K562 (cell line): ENCODE results near the gene POC1B.

Experiments used
- EZH2 ChIP-seq: IDR thresholded peaks from 2 replicates; pipeline ENCODE4 v1.6.1; 2012; ENCODE audit warnings: low read depth, mild to moderate bottlenecking, inconsistent platforms, low read length, borderline replicate concordance
- MYC ChIP-seq, 2 experiments: fragments of 250-450 bp in 1 of 2; sonication (Bioruptor Pico) in 1 of 2; IDR thresholded peaks; 2 replicates each; pipeline versions ENCODE4 v1.5.1 to v1.6.1; 2012 to 2021; ENCODE audit warnings: low read depth in 2 of 2, borderline replicate concordance in 1 of 2, improper control_type of control experiment in 1 of 2, low read length in 1 of 2, mild to moderate bottlenecking in 1 of 2, moderate library complexity in 1 of 2
- U2AF2 ChIP-seq: fragments of 200-400 bp; formaldehyde crosslinking; optimal IDR thresholded peaks from 2 replicates; pipeline ENCODE3; 2017; ENCODE audit warnings: low read depth, mild to moderate bottlenecking, low read length

GRCh38 chr12:89479982-89480381, 45.9 kb downstream of the POC1B start:
- TF ChIP-seq EZH2 (no peak), MYC (IDR thresholded peaks at IDR 0.05; ENCODE audit: low read depth, low read length) (no peak), MYC (CRISPR knock-in tag; IDR thresholded peaks at IDR 0.05; ENCODE audit: borderline replicate concordance, low read depth) (no peak), U2AF2 (no peak)
